ENCODE measurements around the gene TMC1.
"Not testable (repeated sequence)": the region's sequence is repeated elsewhere in the genome, so short reads cannot be mapped to it uniquely, and the experiment has no call there.

The TMC1 gene

DNA sequence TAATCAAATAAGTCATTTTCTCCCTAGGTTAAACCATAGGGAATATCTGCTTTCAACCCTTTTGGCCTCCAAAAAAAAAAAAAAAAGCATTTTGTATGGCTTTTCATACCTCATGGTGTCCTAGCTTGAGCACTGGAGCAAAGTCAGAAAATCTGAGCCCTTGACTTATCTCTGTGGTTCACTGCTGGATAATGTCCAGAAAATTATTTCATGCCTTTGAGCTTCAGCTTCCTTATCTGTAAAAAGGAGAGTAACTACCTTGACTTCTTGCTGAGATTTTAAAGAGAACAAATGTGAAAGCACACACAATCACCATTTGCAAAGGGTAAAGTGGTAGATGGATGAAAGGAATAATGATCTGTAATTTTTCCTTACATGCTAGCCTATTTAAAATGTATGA lies 265.5 kb downstream of the TMC1 start:
- no peak for DNase-seq

DNA sequence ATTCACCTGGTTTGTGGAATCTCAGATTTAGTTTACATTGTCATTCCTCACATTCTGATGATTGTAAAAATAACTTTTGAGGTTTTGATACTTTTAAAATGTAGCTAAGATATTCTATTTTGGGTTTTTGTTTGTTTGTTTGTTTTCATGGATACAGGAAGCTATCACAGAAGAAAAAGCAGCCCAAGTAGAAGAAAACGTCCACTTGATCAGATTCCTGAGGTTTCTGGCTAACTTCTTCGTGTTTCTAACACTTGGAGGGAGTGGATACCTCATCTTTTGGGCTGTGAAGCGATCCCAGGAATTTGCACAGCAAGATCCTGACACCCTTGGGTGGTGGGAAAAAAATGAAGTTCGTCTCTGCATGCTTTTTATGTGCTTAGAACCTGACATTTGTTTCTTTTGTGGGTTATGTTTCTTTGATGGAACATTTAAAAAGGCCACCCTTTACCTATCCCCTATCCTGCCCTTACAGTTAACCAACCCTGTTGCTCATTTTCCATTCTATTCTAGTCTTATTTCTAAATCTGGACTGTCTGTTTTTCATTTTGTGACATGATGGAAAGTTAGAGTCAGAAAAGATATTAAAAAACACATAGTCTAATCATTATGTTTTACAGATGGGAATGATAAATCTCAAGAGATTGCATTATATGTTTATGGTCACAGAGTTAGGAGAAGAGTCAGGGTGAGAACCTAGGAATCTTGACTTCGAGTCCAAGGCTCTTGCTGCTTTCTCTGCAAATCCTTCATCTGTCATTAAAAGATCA lies 267.7 kb downstream of the TMC1 start:
- DNase-seq: no peak

DNA sequence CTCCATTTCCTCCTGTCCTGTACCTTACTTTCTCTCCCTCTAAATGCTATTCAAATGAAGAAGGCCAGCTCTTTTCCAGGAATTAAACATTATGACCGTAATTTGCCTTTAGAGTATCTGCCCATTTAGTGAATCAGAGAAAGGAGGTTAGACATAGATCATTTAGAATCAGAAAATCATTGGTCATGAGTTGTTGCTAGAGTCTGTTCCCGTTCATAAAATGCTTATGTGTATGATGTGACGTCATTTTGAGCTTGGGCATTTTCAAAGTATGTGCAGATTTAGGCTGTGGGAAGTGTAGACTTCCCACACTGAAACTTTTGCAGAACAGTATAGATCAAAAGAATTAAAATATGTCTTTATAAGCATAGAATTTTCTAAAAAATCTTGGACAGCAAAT lies 268.5 kb downstream of the TMC1 start:
- no peak for DNase-seq

DNA sequence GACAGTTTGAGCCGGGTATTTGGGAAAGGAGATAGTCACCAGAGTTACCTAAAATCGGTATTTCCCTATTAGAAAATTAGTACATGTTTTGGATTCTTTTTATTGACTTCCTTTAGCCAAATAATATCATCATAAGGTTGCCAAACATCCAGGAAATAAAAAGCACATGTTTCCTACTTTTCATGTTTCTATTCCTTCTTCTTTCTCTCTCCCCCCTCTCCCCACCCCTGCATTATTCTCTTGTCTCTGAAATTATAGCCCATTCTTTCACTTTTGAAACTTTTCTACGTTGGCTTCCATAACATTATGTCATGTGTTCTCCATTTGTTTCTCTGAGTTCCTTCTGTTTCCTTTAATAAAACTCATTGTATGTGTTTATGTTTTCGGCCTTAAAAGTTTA lies 269.6 kb downstream of the TMC1 start:
- DNase-seq: no peak

DNA sequence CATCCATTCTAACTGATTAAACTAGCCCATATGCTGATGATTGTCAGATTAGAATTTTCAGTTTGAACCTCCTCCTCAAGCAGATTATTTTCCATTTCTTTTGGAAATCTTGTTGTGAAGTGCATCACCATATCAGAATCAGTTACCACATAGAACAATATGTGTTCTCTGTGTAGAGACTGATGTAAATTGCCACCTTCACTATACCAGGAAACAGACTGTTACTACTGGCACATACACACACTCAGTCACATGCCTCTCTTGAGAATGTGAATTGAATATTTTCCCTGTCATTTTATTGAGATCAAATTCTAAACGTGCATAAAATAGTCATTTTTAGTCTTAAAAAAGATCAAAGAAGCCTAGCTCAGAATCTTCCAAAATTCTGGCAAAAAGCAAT lies 270.0 kb downstream of the TMC1 start:
- no peak for DNase-seq

DNA sequence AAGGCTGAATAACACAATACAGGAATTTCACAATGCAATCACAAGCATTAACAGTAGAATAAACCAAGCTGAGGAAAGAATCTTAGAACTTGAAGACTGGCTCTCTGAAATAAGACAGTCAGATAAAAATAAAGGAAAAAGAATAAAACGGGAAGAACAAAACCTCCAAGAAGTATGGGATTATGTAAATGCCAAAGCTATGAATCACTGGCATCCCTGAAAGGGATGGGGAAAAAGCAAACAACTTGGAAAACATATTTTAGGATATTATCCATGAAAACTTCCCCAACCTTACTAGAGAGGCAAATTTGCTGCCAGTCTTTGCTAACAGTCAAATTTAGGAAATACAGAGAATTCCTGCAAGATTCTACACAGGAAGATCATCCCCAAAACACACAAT lies 273.5 kb downstream of the TMC1 start:
- DNase-seq: no peak

DNA sequence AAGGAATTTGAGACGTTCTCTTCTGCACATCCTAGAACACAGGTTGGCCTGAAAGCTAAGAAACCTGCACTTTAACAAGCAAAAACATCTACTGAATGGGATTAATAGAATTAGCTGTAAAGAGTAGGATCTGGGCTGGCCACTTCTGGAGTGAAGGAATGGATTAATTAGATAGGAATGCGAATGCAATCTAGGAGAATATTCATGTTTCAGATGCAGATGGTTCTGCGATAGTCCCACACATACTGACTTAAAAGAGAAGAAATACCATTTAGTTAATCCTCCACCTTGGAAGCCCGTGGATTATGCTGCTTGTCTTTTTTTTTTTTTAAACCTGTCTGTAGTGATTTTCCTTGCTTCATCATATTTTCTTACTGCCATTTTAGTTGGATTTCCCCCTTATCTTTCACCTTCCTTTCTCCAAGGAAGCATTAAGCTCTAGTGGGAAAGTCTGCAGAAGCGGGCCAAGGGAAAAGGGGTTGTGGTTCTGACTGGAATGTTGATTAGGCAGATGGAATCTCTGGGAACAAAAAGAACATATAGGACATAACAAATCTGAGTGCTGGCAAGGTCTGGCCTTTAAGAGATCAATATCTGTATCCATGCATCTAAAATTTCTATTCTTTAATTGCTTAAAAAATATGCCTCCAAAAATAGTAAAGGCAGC lies 279.1 kb downstream of the TMC1 start:
- DNase-seq: no peak

DNA sequence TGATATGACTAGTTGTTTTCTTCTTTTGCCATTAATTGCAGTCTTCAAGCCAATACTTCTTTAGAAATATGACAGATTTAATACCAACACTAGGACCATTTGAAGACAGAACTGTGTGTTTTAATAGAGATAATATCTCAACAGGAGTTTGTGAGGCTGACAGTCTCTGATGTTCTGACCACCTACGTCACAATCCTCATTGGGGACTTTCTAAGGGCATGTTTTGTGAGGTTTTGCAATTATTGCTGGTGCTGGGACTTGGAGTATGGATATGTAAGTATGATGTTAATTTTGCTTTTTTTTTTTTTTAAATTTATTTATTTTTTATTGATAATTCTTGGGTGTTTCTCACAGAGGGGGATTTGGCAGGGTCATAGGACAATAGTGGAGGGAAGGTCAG lies 283.8 kb downstream of the TMC1 start:
- no peak for DNase-seq

DNA sequence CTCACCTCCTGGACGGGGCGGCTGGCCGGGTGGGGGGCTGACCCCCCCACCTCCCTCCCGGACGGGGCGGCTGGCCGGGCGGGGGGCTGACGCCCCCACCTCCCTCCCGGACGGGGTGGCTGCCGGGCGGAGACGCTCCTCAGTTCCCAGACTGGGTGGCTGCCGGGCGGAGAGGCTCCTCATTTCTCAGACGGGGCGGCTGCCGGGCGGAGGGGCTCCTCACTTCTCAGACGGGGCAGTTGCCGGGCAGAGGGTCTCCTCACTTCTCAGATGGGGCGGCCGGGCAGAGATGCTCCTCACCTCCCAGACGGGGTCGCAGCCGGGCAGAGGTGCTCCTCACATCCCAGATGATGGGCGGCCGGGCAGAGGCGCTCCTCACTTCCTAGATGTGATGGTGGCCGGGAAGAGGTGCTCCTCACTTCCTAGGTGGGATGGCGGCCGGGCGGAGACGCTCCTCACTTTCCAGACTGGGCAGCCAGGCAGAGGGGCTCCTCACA lies 285.0 kb downstream of the TMC1 start:
- not testable (repeated sequence) for DNase-seq

DNA sequence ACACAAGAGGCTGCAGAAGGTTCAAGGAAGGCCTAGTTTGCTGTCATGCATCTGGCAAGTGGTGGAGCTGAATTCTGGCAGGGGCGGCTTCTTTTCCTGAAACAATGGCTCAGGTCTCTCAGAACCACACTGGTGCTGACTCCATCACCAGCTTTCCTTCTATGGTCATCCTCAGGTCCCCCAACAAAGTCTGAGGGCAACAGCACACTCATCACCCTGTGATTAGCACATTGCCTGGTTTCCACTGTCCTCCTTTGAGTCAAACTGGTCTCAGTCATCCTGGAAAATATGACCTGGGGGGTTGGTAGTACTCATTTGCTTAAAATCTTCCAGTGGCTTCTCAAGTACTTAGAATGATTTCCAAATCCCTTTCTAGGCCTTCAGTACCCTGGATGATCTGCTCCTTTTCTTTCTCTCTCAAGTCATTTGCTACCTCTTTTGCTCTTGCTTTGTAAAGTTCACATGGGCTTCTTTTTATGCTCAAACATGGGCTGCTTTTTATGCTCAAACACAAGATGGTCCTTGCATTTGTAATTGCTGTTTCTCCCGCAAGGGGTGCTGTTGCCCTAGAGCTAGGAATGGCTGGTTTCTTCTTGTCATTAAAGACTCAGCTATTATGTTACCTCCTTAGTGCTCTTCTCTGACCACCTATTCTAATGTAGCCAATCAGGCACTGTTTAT lies 286.5 kb downstream of the TMC1 start:
- no peak for DNase-seq

DNA sequence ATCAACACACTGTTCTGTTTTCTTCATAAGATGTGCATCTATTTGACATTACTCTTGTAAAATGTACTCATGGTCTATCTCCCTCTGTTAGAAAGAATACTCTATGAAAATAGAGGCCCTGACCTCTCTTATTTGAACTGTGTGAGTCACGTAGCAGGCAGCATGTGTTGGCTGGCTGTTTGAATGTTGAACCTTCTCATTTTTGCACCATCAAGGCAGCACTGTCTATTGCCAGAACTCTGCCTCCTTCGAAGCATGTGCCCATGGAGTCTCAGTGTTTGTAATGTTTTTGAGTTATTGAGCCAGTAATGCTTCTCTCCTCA lies 287.0 kb downstream of the TMC1 start:
- DNase-seq: no peak

DNA sequence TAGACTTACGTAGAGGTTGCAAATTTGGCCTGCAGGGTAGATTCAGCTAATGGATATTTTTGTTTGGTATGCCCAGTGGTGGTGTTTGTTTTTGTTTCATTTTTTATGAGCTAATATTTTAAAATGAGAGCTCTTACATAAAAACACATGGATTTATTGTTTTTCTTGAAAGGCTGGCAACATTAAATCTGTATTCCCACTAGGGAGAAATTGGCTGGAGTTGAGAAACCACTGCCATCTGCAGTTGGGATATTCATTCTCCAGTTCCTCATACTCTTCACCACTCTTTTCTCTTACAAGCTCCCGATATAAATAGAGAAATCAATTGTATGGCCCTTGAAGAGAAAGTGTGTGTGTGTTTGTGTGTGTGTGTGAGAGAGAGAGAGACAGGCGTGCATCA lies 288.2 kb downstream of the TMC1 start:
- DNase-seq: no peak

DNA sequence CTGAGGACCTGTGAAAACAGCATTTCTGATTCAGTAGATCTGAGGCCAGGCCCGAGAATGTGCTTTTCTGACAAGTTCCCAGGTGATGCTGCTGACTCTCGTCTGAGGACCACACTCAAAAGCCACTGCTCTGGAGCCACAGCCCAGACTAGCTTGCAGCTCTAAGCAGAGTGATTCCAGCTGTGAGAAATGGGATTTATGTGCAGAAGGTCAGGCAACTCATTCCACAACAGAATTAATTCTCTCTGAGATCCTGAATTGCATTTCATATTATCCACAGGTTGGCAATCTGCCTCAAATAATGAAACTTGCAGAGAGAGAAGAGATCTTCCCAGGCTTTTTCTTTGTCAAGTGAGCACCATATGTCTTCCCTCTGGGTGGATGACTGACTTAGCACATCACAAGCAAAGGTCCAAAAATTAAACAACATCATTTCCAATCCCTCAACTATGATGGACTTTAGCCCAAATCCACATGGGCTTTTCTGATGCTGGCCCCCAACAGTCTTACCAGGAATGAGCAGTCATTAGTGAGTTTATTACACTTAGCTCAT lies 291.2 kb downstream of the TMC1 start:
- no peak for DNase-seq

DNA sequence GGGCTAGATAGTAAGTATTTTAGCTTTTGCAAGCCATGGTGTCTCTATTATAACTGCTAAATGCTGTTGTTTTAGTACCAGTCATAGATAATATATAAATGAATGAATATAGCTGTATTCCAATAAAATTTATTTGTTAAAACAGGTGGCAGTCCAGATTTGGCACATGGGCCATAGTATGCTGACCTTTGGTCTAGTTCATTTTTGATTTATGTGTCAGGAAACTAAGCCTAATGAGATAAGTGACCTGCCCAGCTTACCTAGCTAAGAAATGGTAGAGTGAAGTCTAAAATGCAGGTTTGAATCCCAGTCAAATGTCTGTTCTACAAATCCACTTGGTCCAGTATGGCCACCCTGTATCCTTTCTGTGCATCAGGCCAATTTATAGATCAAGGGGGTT lies 292.1 kb downstream of the TMC1 start:
- no peak for DNase-seq

DNA sequence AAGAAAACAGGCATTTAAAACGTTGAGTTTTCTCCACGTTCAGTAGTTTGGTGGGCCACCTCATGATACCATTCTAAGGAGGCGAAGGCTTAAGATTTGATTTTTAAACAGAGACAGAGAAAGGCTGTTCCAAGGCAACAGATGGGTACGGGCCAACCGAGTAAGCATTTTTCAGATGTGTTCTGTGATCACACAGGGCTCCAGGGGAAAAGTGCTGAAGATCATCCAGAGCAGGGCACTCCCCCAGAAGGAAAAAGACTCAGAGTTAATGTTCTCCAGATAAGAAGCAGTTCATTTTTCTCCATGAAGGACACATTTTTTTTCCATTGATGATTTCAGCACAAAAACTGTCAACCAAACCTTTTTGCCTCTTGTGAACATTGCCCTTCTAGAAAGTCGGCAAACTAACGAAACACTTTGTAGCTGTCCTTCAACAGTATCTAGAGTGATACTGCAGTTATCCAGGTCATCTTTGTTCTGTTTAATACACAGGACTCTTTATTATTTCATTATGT lies 292.7 kb downstream of the TMC1 start:
- DNase-seq: no peak

DNA sequence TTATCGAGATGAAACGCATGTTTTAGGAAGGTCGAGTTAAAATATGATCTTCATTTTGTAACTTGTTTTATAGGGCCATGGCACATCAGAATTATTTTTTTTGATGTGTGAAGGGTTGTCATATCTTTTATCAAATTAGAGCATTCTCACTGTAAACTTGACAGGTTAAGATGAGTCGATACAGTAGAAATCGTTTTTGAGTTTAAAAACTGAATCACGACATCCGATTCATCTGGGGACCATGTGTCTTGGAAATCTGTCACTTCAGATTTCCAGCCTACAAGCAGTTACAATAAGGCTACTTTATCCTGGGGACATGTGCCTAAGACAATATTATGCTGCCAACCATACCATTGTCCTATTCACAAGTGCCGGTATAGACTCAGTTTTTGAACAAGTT lies 295.3 kb downstream of the TMC1 start:
- DNase-seq: no peak

DNA sequence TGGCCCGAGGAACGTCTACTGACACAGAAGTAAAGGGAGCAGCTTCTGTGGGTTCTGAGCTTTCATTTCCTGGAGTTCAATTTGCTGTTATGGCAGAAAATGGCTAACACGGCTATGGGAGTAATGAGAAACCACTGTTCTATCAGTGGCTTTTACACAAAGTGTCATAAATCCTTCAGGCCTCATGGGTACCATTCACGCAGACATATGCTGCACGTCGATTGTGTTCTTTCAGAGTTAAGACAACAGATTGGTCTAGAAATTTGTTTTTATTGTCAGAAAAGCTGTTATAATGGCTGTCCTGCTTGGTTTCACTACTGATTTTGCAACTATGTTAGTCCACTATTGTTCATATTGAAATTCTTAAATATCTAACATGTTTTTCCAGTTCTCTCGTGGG lies 296.0 kb downstream of the TMC1 start:
- no peak for DNase-seq

DNA sequence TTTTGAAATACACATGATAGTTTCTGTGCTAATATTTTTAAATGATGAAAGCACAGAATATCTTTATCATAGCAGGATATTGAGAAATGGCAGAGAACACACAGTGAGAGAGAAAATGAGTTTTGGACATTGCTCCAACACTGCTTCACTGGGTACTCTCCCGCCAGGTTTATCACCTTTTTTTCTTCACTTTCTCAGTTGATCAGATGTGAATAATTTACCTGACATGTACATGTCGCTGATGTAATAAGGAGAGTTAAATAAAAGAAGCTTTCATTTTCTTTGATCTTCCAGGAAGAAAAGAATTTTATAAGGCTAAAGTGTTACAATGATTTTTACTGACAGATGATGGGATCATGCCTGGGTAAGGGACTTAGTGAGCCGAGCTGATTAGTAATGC lies 297.0 kb downstream of the TMC1 start:
- DNase-seq: no peak

DNA sequence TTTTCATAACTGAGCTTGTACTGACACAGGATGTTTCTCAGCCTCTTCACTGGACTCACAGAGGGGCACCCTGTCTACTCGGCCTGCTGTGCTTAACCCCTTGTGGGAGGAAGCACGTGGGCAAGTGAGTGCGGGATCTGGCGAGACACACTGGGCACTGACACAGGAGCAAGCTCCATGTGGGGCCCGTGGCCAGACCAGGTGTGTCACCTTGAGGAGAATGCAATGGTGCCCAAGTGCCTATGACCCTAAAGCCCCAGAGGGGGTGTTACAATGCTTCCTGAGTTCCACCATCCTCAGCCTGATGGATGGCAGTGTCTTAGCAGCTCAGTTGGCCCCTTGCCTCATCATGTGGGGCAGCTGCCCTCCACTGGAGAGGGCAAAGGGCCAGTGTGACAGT lies 302.6 kb downstream of the TMC1 start:
- DNase-seq: no peak

DNA sequence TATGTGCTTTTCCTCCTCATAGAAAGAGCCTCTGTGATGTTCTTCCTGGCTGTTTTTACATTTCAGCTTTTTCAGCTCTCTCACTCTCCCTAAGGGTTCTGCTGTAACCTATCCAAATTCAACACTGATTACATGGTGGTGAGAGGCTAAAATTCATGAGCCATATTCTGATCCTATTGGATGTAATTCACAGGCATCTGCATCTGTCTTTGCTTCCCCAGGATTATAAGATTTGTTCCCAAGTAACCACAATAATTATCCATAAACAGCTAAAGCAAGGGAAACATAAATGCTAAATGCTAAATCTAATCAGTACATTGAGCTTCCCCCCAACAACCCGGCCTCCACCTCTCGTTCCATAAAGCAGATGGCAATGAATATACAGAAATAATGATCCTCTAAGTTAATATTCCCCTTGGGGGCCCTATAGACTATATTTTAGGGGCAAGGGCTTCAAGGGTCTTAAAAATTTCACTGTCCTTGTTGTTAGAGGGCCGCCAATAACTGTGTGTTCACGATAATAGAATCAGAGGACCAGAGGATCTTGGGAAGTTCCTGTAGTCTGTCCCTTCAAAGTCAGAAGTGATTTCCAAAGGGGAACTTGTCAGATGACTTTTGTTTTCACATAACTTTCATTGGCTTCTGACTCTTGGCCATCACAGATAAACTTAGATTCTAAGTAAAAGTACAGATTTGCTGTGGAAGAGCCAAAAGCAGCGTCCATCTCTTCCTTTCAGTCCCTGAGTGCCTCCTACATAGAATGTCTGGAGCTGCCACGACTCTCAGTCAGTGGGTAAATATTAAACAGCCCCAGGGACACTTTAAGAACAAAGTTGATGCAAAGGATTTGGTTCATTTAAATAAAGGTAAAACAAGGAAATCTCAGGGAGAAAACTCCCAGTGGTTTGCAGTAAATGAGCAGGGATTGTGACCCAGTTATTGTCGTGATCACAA lies 305.9 kb downstream of the TMC1 start:
- no peak for DNase-seq

DNA sequence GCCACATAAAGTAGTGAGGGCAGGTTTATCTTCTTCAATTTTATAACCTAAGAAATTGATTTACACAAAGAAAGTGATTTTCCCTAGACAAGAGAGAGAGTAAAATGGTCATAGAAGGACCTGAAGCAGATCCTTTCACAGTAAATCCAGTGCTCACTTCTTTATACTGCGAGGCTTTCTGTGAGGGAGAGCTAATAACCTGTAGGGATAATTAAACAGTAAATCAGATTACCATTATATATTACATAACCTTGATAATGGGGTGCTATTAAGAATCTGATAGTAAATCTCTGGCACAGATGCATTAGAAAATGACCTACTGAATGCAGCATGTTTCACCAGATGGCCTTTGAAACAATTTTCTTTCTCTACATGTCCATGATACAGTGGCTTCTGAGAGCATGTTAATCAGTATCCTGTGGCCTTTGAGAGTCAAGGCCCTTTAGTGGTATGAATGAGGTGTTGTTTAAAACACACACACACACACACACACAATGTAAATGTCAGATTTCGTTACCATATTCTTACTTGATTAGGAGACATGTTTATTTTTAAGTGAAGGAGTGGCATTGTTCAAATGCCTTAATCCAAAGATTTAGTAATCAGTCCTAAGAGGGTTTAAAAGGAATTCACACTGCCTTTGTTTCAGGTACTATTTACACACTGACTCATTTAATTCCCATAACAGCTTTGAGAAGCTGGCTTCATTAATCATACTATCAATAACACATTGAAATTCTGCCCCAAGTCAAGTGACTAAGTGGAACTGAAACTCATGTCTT lies 306.7 kb downstream of the TMC1 start:
- DNase-seq: no peak

DNA sequence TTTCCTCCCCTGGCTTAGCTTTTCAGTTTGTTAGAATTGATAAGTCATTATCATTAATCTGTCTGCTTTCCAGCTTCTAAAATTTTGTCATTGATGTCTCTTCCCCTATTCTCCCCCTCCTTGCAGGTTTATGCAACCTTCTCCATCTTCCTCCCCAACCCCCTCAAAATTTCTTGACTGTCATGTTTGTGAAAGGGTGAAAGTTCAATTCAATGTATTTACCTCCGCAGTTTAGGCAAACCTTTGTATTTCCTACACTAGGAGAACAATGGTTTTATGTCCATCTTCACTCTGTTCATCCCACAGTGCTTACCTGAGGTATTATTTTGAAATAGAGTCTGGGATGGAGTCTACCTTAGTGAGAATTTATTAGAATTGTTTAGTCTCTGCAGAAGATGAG lies 313.6 kb downstream of the TMC1 start:
- no peak for DNase-seq
